ENCODE data around the gene STEAP1B. TPM values are rescaled to one million over a fixed set of nuclear protein-coding genes. Genes with fewer than 3 reads are reported as not detected.
"Not testable (repeated sequence)": the region's sequence is repeated elsewhere in the genome, so short reads cannot be mapped to it uniquely, and the experiment has no call there.

STEAP1B gene
- total RNA-seq, 2 experiments from 2014 or later: 0.23 TPM; not detected in 1

DNA sequence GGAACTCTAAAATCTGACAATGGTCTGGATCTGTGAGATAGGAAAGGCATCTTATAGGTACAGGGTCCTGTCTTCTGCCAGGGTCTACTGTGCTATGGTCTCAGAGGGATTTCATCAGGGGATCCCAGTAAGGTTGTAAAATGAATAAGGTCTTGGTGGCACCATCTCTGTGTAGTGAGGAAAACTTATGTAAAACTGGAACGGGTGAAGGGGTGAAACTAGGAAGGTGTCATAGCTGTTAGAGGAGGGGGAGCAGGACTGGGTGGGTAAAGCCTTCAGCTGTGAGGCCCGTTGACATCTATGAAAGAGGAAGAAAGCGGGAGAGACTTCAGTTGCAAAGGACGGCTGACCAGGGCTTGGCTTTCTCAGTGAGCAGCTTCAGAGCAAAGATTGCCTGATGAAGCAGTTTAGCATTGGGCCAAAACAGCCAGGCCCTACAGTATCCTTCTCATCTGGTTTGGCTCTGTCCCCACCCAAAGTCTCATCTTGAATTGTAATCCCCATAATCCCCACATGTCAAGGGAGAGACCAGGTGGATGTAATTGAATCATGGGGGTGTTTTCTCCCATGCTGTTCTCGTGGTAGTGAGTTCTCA lies 24.5 kb upstream of the STEAP1B start:
- H3K4me1 Mint-ChIP-seq; CTCF ChIA-PET; H3K36me3 Mint-ChIP-seq (ENCODE audit: low read depth); H3K4me3 Mint-ChIP-seq; DNase-seq; H3K9me3 Mint-ChIP-seq (ENCODE audit: low read depth); ATAC-seq; POLR2A ChIA-PET; H3K27ac Mint-ChIP-seq: not testable (repeated sequence)
- peaks cover 17% of the 10 kb centered on the region for H3K27me3 Mint-ChIP-seq
- intact Hi-C loops (cut with DNase I, micrococcal nuclease): loop anchor here in 1 of 2 experiments (5.0 kb wide), 1 partner anchor 528 kb away; no protein-coding TSS in a partner anchor

DNA sequence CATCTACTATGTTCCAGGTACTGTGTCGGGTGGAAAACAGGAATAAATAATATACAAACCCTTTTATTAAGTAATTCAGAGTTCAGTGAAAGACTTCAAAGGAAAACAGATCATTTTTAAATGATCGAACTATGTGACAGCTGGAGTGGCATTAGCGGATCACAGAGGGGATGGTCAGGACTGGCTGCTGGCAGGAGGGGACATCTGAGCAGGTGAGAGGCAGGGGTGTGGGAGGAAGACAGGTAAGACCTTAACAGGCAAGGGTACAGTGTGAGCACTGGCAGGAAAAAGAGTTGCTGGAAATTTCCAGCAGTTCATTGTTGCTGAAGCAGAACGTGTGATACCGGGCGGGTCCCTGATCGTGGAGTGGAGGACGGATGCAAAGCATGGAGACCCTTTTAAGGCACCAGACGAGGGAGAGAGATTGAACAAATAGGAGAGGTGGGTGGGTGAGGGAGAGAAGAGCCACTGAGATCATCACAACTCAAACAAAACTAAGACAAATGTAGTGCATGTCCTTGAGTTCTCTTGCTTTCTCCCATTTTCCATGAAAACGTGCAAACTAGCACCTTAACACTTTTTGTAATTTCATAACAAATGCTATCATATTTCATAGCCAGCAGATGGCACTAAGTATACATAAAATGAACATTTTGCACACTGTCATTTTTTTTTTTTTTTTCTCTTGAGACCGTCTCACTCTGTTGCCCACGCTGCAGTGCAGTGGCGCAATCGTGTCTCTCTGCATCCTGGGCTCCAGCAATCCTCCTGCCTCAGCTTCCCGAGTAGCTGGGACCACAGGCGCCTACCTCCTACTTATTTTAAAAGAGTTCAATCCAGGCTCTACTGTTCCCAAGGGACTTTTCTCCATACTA lies 23.7 kb upstream of the STEAP1B start:
- H3K36me3 Mint-ChIP-seq (ENCODE audit: low read depth); CTCF ChIA-PET; H3K4me1 Mint-ChIP-seq; POLR2A ChIA-PET; H3K27ac Mint-ChIP-seq; H3K9me3 Mint-ChIP-seq (ENCODE audit: low read depth); H3K4me3 Mint-ChIP-seq: not testable (repeated sequence)
- peak; percentile 63 for ATAC-seq
- DNase-seq: peak; percentile 51
- intact Hi-C loops (cut with DNase I, micrococcal nuclease): loop anchor here in 1 of 2 experiments (5.0 kb wide), 1 partner anchor 529 kb away; no protein-coding TSS in a partner anchor
- peaks cover 19% of the 10 kb centered on the region for H3K27me3 Mint-ChIP-seq

DNA sequence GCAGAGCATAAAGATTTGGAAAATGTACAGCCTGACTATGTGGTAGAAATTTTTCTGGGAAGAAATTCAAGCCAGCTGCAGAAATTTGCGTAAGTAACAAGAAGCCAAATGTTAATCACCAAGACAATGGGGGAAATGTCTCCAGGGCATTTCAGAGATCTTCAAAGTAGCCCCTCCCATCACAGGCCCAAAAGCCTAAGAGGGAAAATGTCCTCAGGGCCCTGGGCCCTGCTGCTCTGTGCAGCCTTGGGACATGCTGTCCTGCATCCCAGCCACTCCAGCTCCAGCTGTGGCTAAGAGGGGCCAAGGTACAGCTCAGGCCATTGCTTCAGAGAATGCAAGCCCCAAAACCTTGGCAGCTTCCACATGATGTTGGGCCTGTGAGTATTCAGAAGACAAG lies 19.6 kb upstream of the STEAP1B start:
- POLR2A ChIA-PET; intact Hi-C loops (cut with DNase I, micrococcal nuclease); CTCF ChIA-PET; H3K4me1 Mint-ChIP-seq; ATAC-seq; H3K36me3 Mint-ChIP-seq (ENCODE audit: low read depth); H3K9me3 Mint-ChIP-seq (ENCODE audit: low read depth); H3K27ac Mint-ChIP-seq; H3K4me3 Mint-ChIP-seq; DNase-seq: not testable (repeated sequence)
- peaks cover 15% of the 10 kb centered on the region for H3K27me3 Mint-ChIP-seq

DNA sequence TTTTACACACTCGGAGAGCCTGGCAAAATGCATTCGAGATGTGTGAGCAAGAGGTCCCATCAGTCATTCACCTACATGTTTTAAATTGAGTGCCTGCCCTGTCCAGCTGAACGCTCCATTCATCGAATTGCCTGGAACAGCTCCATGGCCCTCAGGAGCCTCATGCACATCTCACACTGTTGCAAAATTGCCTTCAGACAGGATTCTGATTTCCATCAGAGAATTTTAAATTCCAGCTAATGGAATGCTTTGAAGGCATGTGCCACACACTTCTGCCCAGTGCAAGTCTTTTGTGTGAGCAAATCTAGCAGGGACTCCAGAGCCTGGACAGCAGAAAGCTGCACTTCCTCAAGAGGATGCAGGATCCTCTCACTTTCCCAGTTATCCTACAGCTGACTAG lies 17.0 kb upstream of the STEAP1B start:
- ATAC-seq; H3K4me3 Mint-ChIP-seq; H3K27ac Mint-ChIP-seq; DNase-seq; intact Hi-C loops (cut with DNase I, micrococcal nuclease); H3K36me3 Mint-ChIP-seq (ENCODE audit: low read depth); CTCF ChIA-PET; H3K27me3 Mint-ChIP-seq; H3K9me3 Mint-ChIP-seq (ENCODE audit: low read depth); POLR2A ChIA-PET; H3K4me1 Mint-ChIP-seq: not testable (repeated sequence)

DNA sequence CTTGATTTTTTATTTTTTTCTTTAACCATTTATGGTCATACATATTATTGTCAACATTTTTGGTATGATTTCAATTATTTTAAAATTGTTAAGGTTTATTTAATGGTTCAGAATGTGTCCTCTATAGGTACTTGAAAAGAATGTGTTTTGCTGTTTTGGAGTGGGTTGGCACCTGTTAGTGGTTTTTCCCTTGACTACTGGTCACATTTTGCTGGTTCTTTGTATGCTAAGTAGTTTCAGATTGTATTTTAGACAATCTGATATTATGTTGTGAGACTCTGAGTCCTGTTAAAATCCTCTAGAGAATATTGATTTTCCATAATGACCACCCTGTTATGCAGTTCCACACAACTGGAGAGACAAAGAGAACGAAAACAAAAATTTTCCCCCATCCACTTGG lies 15.0 kb upstream of the STEAP1B start:
- ATAC-seq; intact Hi-C loops (cut with DNase I, micrococcal nuclease); DNase-seq; H3K9me3 Mint-ChIP-seq (ENCODE audit: low read depth); POLR2A ChIA-PET; H3K4me1 Mint-ChIP-seq; H3K27ac Mint-ChIP-seq; H3K27me3 Mint-ChIP-seq; CTCF ChIA-PET; H3K4me3 Mint-ChIP-seq; H3K36me3 Mint-ChIP-seq (ENCODE audit: low read depth): not testable (repeated sequence)

DNA sequence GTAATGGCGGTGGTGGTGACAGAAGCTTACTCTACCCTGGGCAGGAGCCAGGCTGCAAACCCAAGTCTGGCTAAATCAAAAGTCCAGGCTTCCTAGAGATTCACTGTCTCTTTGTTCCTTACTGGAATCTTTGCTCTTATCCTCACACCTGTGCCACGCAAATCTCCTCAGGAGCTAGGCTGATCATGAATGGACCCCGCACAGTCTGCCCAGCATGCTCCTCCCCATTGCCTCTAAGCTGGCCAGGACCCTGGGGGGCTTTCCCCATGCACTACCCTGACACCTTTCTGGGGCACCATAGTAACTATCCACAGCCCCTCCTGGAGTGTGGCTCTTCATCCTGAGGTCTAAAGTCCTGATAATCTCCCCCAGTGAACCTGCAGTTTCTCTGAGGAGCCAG lies 7.3 kb upstream of the STEAP1B start:
- H3K9me3 Mint-ChIP-seq (ENCODE audit: low read depth); H3K27ac Mint-ChIP-seq; CTCF ChIA-PET; H3K4me1 Mint-ChIP-seq; H3K36me3 Mint-ChIP-seq (ENCODE audit: low read depth); ATAC-seq; DNase-seq; POLR2A ChIA-PET; intact Hi-C loops (cut with DNase I, micrococcal nuclease); H3K4me3 Mint-ChIP-seq; H3K27me3 Mint-ChIP-seq: not testable (repeated sequence)

DNA sequence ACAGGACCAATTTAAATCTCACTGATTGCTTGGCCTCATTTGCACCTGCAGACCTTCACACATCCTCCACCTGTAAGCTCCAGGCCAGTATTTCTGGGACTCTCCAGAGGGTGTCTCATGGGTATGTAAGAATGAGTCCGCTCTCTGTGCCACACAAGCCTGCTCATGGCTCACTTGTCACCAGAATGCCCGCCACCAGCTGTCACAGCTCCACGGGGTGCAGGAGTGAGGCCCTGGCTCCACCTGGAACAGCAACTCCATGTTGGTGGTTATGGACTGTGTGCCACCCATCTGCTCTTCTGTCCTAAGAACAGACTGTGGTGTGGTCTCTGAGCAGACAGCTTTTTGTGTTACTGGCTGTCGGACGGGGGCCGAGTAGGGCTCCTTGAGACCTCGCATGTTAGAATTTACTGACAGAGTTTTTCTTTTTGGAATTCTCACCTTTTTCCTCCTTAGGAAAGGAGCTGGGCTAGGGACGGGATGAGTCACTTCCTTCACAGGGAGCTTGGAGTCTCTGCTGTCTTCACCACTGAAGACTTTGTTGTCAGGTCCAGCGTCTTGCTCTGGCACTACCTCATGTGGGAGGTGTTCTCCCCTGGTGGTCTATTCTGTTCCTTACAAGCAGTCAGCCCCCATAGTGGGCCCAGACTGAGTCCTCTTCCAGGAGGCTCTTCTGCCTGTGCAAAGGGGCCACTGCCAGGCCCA lies 6.5 kb upstream of the STEAP1B start:
- intact Hi-C loops (cut with DNase I, micrococcal nuclease); H3K4me1 Mint-ChIP-seq; ATAC-seq; POLR2A ChIA-PET; H3K27me3 Mint-ChIP-seq; H3K27ac Mint-ChIP-seq; H3K36me3 Mint-ChIP-seq (ENCODE audit: low read depth); H3K4me3 Mint-ChIP-seq; H3K9me3 Mint-ChIP-seq (ENCODE audit: low read depth); DNase-seq: not testable (repeated sequence)
- CTCF ChIA-PET: interaction anchor here (1.1 kb wide), 1 partner anchor 397 kb away, joined by 3 read pairs; no protein-coding TSS in a partner anchor

DNA sequence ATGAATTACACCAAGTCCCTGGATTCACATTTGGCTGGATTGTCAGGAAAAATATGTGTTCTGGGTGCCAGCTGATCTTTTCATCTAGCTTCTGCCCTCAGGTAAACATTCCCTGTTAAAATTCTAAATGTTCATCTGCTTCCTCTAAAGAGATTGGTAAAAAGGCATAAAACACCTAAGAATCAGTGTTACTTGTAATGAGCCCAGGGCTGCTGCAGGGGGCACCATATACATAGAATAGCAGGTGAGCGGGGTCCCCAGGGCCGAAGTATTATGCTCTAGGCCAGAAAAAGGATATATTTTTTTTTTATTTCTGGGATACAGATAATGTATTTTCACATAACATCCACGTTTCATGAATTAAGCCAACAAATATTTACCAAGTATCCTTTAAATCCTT lies 4.5 kb upstream of the STEAP1B start:
- H3K36me3 Mint-ChIP-seq (ENCODE audit: low read depth); H3K4me3 Mint-ChIP-seq; DNase-seq; H3K4me1 Mint-ChIP-seq; ATAC-seq; H3K27ac Mint-ChIP-seq; POLR2A ChIA-PET; H3K9me3 Mint-ChIP-seq (ENCODE audit: low read depth); CTCF ChIA-PET: not testable (repeated sequence)
- intact Hi-C loops (cut with DNase I, micrococcal nuclease): loop anchor here in 1 of 2 experiments (5.0 kb wide), 1 partner anchor 147 kb away; the partner anchor contains the start of gene RAPGEF5
- H3K27me3 Mint-ChIP-seq: peaks cover 13% of the 10 kb centered on the region

DNA sequence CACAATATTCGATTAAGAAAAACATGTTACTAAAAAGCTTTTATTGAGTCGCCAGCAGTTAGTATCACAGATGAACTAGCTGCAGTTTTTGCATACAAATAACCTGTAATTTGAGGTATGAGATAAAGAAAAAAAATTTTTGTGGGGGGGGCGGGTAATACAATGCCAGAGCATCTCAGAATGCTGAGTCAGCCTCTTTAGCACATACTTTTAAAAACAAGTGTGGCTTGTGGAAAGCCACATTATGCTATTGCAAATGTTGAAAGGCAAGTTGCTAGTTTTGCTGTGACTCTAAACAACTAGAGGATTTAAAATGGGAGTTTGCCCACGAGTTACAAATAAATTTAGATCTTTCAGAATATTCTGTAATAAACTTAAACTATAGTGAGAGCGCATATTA lies 2.1 kb upstream of the STEAP1B start:
- POLR2A ChIA-PET; H3K36me3 Mint-ChIP-seq (ENCODE audit: low read depth); H3K9me3 Mint-ChIP-seq (ENCODE audit: low read depth); ATAC-seq; DNase-seq; H3K27ac Mint-ChIP-seq; H3K4me1 Mint-ChIP-seq; H3K4me3 Mint-ChIP-seq: not testable (repeated sequence)
- peaks cover 21% of the 10 kb centered on the region for H3K27me3 Mint-ChIP-seq
- CTCF ChIA-PET: interaction anchor here (0.6 kb wide), 1 partner anchor 399 kb away, joined by 3 read pairs; no protein-coding TSS in a partner anchor
- intact Hi-C loops (cut with DNase I, micrococcal nuclease): loop anchor here in 1 of 2 experiments (5.0 kb wide), 1 partner anchor 145 kb away; the partner anchor contains the start of gene RAPGEF5

DNA sequence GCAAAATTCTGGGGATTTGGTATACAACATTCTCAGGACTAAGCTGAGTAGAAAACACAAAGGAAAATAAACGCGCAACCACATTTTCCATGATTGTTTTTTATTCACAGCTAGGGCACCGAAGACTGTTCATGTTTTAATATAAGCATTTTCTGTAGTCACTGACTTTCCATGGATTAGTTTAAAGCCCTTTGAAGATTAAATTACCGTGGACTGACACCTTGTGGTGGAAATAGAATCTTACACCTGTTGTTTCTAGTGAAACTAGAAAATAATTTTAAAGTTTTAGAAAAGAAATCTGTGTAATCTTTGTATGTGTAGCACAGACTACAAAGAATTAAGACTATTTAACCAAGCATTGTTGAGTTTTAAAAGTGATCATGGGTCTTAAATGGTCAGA lies 1.3 kb upstream of the STEAP1B start:
- H3K27me3 Mint-ChIP-seq: peaks cover 24% of the 10 kb centered on the region
- DNase-seq: not testable (repeated sequence)
- CTCF ChIA-PET: interaction anchor here (1.0 to 2.2 kb wide), 3 partner anchors 348 to 391 kb away, joined by 3 to 18 read pairs (median 5); no protein-coding TSS in a partner anchor

DNA sequence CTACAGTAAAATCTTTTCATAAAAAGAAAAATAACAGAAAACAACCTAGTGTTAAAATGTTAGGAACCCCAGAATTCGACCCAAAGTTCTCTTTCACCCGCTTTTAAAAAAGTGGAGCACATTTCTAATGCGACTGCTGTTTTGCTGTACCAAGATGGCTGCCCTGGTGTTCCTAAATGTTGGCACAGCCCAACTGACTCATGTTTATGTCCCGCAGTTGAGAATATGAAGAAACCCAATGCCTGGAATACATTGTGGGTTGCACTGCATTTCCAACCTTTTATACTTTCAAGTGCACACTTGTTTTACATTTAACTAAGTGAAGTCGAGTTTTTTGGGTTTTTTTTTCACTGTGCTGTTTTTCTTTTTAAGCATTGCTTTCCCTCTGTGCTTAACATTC lies 944 bp downstream of the STEAP1B start:
- no peak for DNase-seq
- POLR2A ChIA-PET: no interaction called here

More for the DNA sequence above, 1.3 kb upstream of the STEAP1B start:
- intact Hi-C loops (cut with DNase I, micrococcal nuclease): loop anchor here (2.0 to 5.0 kb wide), 2 partner anchors 144 to 399 kb away; partner anchors contain the start of gene RAPGEF5 (in 1 of the 2)
- H3K4me3 Mint-ChIP-seq; POLR2A ChIA-PET; H3K27ac Mint-ChIP-seq; ATAC-seq; H3K4me1 Mint-ChIP-seq; H3K9me3 Mint-ChIP-seq (ENCODE audit: low read depth); H3K36me3 Mint-ChIP-seq (ENCODE audit: low read depth): not testable (repeated sequence)

More for the DNA sequence above, 944 bp downstream of the STEAP1B start:
- no peak overlapping the region for H3K27ac Mint-ChIP-seq
- H3K36me3 Mint-ChIP-seq (ENCODE audit: low read depth): no peaks in the 10 kb centered on the region
- peaks cover 22% of the 10 kb centered on the region for H3K27me3 Mint-ChIP-seq
- CTCF ChIA-PET: interaction anchor here (0.6 to 2.2 kb wide), 3 partner anchors 379 to 396 kb away, joined by 3 to 18 read pairs (median 4); no protein-coding TSS in a partner anchor
- intact Hi-C loops (cut with DNase I, micrococcal nuclease): no loop called here
- H3K4me3 Mint-ChIP-seq: no peak overlapping the region
- ATAC-seq: no peak
- H3K9me3 Mint-ChIP-seq (ENCODE audit: low read depth): no peaks in the 10 kb centered on the region
- peaks cover 4% of the 10 kb centered on the region for H3K4me1 Mint-ChIP-seq

Data from activated CD4-positive, alpha-beta T cell treated with anti-CD3 and anti-CD28 coated beads for 36 hours (primary cell).